SU-DHL-6 (cell line): ENCODE data around the gene KCNJ4.

ENCODE experiments used
- CTCF ChIP-seq: fragments of 200-600 bp; sonication (generic); IDR thresholded peaks from one replicate; pipeline ENCODE4 v1.5.1; 2017; ENCODE audit warnings: antibody characterized with exemption, mild to moderate bottlenecking, low read length, moderate library complexity; ENCODE audit not compliant: insufficient read depth, poor library complexity, severe bottlenecking
- EZH2phosphoT487 ChIP-seq: fragments of 200-600 bp; sonication (generic), shearing (Covaris generic); conservative IDR thresholded peaks from 2 replicates; pipeline ENCODE4 v1.6.1; 2018; ENCODE audit warnings: mild to moderate bottlenecking, antibody characterized with exemption, low read length, moderate library complexity, mixed read lengths

GRCh38 chr22:38487946-38488345 is 32.9 kb upstream of the KCNJ4 start:
- no peak for TF ChIP-seq CTCF
- TF ChIP-seq EZH2phosphoT487 = no peak
